Glutamatergic neuron (in vitro differentiated cells): Measurements from ENCODE around the gene TIMM17B. TPM values are rescaled to one million over a fixed set of nuclear protein-coding genes. Genes with fewer than 3 reads are reported as not detected.
A peak's percentile ranks its signal among the peaks of the same experiment; 100 is the strongest.

Source experiments
- DNase-seq: peaks from one replicate; pipeline ENCODE4 v3.0.0; 2022
- H3K27ac Mint-ChIP-seq: one replicate; pipeline ENCODE4 v1.8.0; 2020; ENCODE audit warnings: mild to moderate bottlenecking, mixed read lengths, inconsistent platforms; ENCODE audit not compliant: unreplicated experiment
- H3K27me3 Mint-ChIP-seq: one replicate; pipeline ENCODE4 v1.8.0; 2020; ENCODE audit warnings: mild to moderate bottlenecking, moderate library complexity, mixed read lengths, inconsistent platforms; ENCODE audit not compliant: unreplicated experiment
- H3K36me3 Mint-ChIP-seq: one replicate; pipeline ENCODE4 v1.8.0; 2020; ENCODE audit warnings: mild to moderate bottlenecking, mixed read lengths, inconsistent platforms; ENCODE audit not compliant: unreplicated experiment
- H3K4me1 Mint-ChIP-seq: one replicate; pipeline ENCODE4 v1.8.0; 2020; ENCODE audit warnings: mild to moderate bottlenecking, low read depth, mixed read lengths, inconsistent platforms; ENCODE audit not compliant: unreplicated experiment
- H3K4me3 Mint-ChIP-seq: one replicate; pipeline ENCODE4 v1.8.0; 2020; ENCODE audit warnings: mild to moderate bottlenecking, mixed read lengths, inconsistent platforms; ENCODE audit not compliant: unreplicated experiment
- H3K9me3 Mint-ChIP-seq: one replicate; pipeline ENCODE4 v1.8.0; 2020; ENCODE audit warnings: mild to moderate bottlenecking, moderate library complexity, mixed read lengths, inconsistent platforms; ENCODE audit not compliant: unreplicated experiment
- long read RNA-seq: library from polyadenylated mRNA; unstranded; transcript quantifications from one replicate; pipeline ENCODE4 v2.0.0, GENCODE V29; 2020; ENCODE audit not compliant: unreplicated experiment
- total RNA-seq: library from RNA; stranded (reverse); fragmentation: NEBNext Ultra II Directional; extraction: Animal tissue kit (Norgen Biotek cat#: 25700); gene quantifications from one replicate; pipeline ENCODE4 v1.2.1, GENCODE V29; 2021; ENCODE audit not compliant: unreplicated experiment
- TF ChIP-seq, protein P1 (sequence below): fragments of 200-600 bp; sonication (generic); IDR thresholded peaks from one replicate; pipeline ENCODE4 v1.5.0; 2021; ENCODE audit not compliant: partially characterized antibody, unreplicated experiment

The TIMM17B gene
- total RNA-seq = 71.8 TPM
- long read RNA-seq, transcript TIMM17B-204 (7 exons, 964 nt) = major isoform, 6 of 81 reads
- long read RNA-seq, partial matches to known transcripts = 70 of 81 reads
- long read RNA-seq, other reads (novel, unspliced or antisense) = 5 of 81 reads

DNA sequence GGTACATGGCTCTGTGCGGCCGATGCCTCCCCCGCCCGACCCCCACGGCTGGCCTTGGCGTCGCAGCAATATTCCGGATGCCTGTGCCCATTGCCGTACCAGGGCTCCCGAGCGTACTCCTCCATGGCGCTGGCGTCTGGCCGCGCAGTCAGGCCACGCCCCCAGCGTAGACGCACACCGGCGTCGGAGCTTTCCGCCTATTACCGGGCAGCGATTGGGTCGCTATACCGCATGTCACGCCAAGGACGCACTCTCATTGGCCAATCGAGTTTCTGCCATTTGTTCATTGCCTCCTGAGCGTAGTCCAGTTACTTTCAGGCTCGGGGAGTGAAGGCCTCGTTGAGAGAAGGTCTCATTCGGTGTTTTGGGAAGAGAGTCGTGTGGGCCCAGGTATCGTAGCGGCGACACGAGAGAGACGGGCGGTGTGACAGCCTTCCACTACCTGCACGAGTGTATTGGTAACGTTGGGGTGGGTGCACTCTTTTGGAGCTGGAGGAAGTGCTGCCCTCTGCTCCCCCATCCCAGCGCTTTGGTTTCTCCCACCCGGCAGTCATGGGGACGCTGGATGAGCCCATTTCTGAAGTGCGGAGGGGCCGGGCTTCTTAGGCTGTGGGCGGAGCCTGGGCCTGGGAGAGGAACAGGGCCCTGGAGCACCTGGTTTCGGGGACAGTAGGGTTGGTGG, at the start of gene TIMM17B, which contains the start of gene PQBP1:
Gene TIMM17B (minus strand): TSS at position 144 of the 682 bp plus-strand sequence. CDS start 19 bp downstream, at position 125.
Gene PQBP1 (plus strand): TSS at position 306 of the 682 bp plus-strand sequence. CDS start 580 bp downstream, outside the sequence.
- DNase-seq = peak; percentile 85
- Mint-ChIP-seq H3K27me3 (peaks cover 5% of the 10 kb centered on the region), H3K4me1 (peaks cover 6% of the 10 kb centered on the region), H3K27ac (peak within 1 kb of the TSS; percentile 93), H3K9me3 (peaks cover 5% of the 10 kb centered on the region), H3K4me3 (peak within 1 kb of the TSS; percentile 93), H3K36me3 (no peaks in the 10 kb centered on the region)
- TF ChIP-seq, protein P1, sequence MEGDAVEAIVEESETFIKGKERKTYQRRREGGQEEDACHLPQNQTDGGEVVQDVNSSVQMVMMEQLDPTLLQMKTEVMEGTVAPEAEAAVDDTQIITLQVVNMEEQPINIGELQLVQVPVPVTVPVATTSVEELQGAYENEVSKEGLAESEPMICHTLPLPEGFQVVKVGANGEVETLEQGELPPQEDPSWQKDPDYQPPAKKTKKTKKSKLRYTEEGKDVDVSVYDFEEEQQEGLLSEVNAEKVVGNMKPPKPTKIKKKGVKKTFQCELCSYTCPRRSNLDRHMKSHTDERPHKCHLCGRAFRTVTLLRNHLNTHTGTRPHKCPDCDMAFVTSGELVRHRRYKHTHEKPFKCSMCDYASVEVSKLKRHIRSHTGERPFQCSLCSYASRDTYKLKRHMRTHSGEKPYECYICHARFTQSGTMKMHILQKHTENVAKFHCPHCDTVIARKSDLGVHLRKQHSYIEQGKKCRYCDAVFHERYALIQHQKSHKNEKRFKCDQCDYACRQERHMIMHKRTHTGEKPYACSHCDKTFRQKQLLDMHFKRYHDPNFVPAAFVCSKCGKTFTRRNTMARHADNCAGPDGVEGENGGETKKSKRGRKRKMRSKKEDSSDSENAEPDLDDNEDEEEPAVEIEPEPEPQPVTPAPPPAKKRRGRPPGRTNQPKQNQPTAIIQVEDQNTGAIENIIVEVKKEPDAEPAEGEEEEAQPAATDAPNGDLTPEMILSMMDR = no peak

DNA sequence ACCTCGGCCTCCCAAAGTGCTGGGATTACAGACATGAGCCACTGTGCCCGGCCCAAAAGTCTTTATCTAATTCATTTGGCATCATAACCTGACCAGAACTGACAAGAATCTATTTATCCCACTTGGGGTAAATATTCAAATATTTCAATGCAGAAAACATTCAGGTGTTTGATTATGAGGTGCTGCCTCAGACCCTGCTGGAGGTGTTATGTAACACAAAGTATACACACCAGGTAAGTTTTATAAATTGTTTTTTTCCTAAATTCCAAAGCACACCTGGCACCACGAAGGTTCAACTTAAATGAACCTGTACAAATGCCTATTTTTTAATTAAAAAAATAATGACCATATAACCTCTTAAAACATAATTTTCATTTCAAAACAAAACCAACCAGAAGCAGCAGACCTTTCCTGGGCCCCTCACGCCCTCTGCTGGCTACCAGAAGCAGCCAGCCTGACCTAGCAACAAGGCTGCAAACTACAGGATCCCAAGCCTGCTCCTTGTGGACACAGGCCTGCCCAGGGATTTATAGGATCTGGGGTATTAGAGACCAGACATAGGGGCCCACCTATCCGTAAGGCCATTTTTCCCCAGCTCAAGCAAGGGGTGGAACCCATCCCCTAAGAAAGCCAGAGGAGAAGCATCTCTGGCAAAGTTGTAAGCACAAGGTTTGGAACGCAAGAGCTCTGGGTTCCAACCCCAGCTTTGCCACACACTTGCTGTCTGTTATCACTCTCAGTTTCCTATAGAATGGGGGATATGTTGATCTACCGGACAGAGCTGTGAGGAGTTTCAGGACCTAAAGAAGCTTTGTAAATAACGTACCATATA, 48.2 kb upstream of the TIMM17B start:
- H3K36me3 Mint-ChIP-seq = no peaks in the 10 kb centered on the region
- no peak overlapping the region for H3K27ac Mint-ChIP-seq
- H3K9me3 Mint-ChIP-seq = no peaks in the 10 kb centered on the region
- DNase-seq = peak; percentile 57
- H3K4me3 Mint-ChIP-seq = peak overlapping the region; percentile 63
- peaks cover 8% of the 10 kb centered on the region for H3K4me1 Mint-ChIP-seq
- TF ChIP-seq, protein P1 = peak; percentile 57
- no peaks in the 10 kb centered on the region for H3K27me3 Mint-ChIP-seq

DNA sequence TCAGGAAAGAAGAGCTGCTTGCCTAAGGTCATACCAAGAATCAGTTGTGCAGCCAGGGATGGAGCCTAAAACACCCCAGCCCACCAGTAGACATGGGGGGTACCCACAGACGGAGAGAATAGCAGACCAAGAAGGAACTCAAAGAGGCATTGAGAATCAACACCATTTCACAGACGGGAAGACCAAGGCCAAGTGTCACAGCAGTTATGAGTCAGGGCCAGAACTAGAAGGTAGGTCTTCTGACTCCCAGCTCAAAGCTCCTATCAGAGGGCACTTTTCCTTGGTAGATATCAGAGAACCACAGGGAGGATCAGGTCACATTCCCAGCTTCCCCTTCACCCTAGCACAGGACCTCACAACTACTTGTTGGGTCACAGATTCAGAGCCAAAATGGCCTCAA, 45.3 kb upstream of the TIMM17B start:
- no peak for DNase-seq
- TF ChIP-seq, protein P1 = no peak
- H3K4me1 Mint-ChIP-seq = peaks cover 9% of the 10 kb centered on the region
- H3K4me3 Mint-ChIP-seq = no peak overlapping the region
- H3K27ac Mint-ChIP-seq = peak overlapping the region; percentile 43
- H3K36me3 Mint-ChIP-seq = no peaks in the 10 kb centered on the region
- no peaks in the 10 kb centered on the region for H3K9me3 Mint-ChIP-seq
- H3K27me3 Mint-ChIP-seq = no peaks in the 10 kb centered on the region

DNA sequence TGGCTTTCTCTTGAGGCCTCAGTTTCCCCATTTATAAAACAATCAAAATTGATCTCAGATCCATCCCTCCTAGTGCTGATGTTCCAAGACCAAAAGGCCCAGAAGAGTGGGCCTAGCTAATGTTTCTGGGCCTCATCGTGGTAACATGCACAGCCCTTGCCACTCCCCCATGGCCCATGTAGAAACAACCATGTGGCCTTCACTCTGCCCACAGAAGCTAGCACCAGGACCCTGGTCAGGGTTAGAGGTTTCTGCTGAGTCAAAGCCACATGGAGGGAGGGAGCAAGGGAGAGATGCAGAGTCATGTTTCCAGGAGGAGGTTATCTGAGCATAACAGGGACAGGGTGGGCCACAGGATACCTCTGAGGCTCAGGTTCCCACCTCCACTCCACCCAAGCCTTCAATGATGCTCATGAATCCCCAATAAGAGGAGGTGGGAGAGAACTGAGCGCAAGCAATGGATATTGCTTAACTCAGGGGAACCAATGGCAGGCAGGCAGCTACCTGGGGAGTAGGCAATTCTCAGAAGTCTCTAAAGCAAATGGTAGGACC, 42.9 kb upstream of the TIMM17B start:
- DNase-seq = no peak
- no peaks in the 10 kb centered on the region for H3K27me3 Mint-ChIP-seq
- H3K4me3 Mint-ChIP-seq = no peak overlapping the region
- peaks cover 11% of the 10 kb centered on the region for H3K4me1 Mint-ChIP-seq
- no peaks in the 10 kb centered on the region for H3K9me3 Mint-ChIP-seq
- no peaks in the 10 kb centered on the region for H3K36me3 Mint-ChIP-seq
- TF ChIP-seq, protein P1 = no peak
- no peak overlapping the region for H3K27ac Mint-ChIP-seq
